Endothelial cell of umbilical vein (primary cell): ENCODE results near the gene L3MBTL3. TPM values are rescaled to one million over a fixed set of nuclear protein-coding genes. Genes with fewer than 3 reads are reported as not detected.

ENCODE experiments used
- BruUV-seq: library from RNA; stranded (reverse); fragments of 400-500 nt; replicated peaks from 2 replicates; lab custom pipeline; 2021; lab: Mats Ljungman, UMichigan
- CTCF ChIA-PET: fragments of 300-600, 350-600 bp; sonication (Branson Sonifier 250); formaldehyde crosslinking; loops from one replicate; lab custom pipeline; 2021; ENCODE audit warnings: antibody characterized with exemption, inconsistent platforms; lab: Charles Lee
- POLR2A ChIA-PET: fragments of 300-600, 350-600 bp; sonication (Branson Sonifier 250); formaldehyde crosslinking; loops from one replicate; lab custom pipeline; 2021; ENCODE audit warnings: antibody characterized with exemption, inconsistent platforms; lab: Charles Lee
- DNase-seq: peaks from one replicate; pipeline ENCODE4 v3.0.0-alpha.2; 2011; ENCODE audit warnings: low read depth, low spot score
- FAIRE-seq: peaks from 2 replicates; lab custom pipeline; 2011; peaks lifted over from hg19 to GRCh38; lab: Jason Lieb, UNC
- H2AFZ ChIP-seq: 2 replicates; pipeline ENCODE4 v1.6.0; 2012; ENCODE audit warnings: low read depth, low read length, control low read depth, inconsistent platforms
- H3K27ac ChIP-seq: 2 replicates; pipeline ENCODE4 v1.5.1; 2011; ENCODE audit warnings: low read depth, mild to moderate bottlenecking, control low read depth, low read length, moderate library complexity; ENCODE audit not compliant: insufficient read depth
- H3K27me3 ChIP-seq, 2 experiments: 2 replicates each; pipeline versions ENCODE4 v1.6.0 to v1.6.1; 2011; ENCODE audit warnings: low read length in 2 of 2, mixed read lengths in 1 of 2; ENCODE audit not compliant: control insufficient read depth in 2 of 2, insufficient read depth in 2 of 2
- H3K36me3 ChIP-seq, 2 experiments: 2 replicates in 1 of 2; 3 replicates in 1 of 2; pipeline ENCODE4 v1.5.1; 2011; ENCODE audit warnings: low read length in 2 of 2, mild to moderate bottlenecking in 1 of 2, moderate library complexity in 1 of 2; ENCODE audit not compliant: control insufficient read depth in 2 of 2, insufficient read depth in 2 of 2; ENCODE audit errors: extremely low read depth in 1 of 2
- H3K4me1 ChIP-seq: 3 replicates; pipeline ENCODE4 v1.5.1; 2011; ENCODE audit warnings: mild to moderate bottlenecking, low read length; ENCODE audit not compliant: control insufficient read depth, insufficient read depth; ENCODE audit errors: extremely low read depth
- H3K4me2 ChIP-seq: 2 replicates; pipeline ENCODE4 v1.6.1; 2011; ENCODE audit warnings: low read length, control low read depth, mixed read lengths; ENCODE audit not compliant: insufficient read depth
- H3K4me3 ChIP-seq, 3 experiments: fragments of 200-600 bp in 1 of 3; sonication (generic), shearing (Covaris generic) in 1 of 3; replicated peaks in 1 of 3; 2 replicates each; pipeline ENCODE4 v1.5.1; 2011 to 2016; ENCODE audit warnings: control low read depth in 3 of 3, low read length in 3 of 3, mild to moderate bottlenecking in 2 of 3, inconsistent platforms in 1 of 3, low read depth in 1 of 3, moderate library complexity in 1 of 3; ENCODE audit not compliant: insufficient read depth in 1 of 3
- H3K79me2 ChIP-seq: 2 replicates; pipeline ENCODE4 v1.6.0; 2012; ENCODE audit warnings: low read length, inconsistent platforms; ENCODE audit not compliant: control insufficient read depth, insufficient read depth
- H3K9ac ChIP-seq: replicated peaks from 2 replicates; pipeline ENCODE3; 2011; ENCODE audit warnings: low read length, control low read depth; ENCODE audit not compliant: insufficient read depth; ENCODE audit errors: extremely low read depth
- H3K9me1 ChIP-seq: replicated peaks from 3 replicates; pipeline ENCODE4 v1.6.0; 2011; ENCODE audit warnings: mild to moderate bottlenecking, low read length; ENCODE audit not compliant: control insufficient read depth, insufficient read depth; ENCODE audit errors: extremely low read depth
- H3K9me3 ChIP-seq: replicated peaks from 2 replicates; pipeline ENCODE4 v1.5.1; 2012; ENCODE audit warnings: low read length, inconsistent platforms; ENCODE audit not compliant: control insufficient read depth, insufficient read depth
- H4K20me1 ChIP-seq: replicated peaks from 2 replicates; pipeline ENCODE3; 2011; ENCODE audit warnings: mild to moderate bottlenecking, low read length; ENCODE audit not compliant: control insufficient read depth, insufficient read depth; ENCODE audit errors: extremely low read depth
- EZH2 ChIP-seq: IDR thresholded peaks from 2 replicates; pipeline ENCODE4 v1.6.1; 2012; ENCODE audit warnings: borderline replicate concordance, low read depth, mild to moderate bottlenecking, moderate library complexity, low read length, inconsistent platforms; ENCODE audit not compliant: severe bottlenecking
- FOS ChIP-seq: IDR thresholded peaks from 2 replicates; pipeline ENCODE4 v1.6.1; 2011; ENCODE audit warnings: mild to moderate bottlenecking, low read length, moderate library complexity, borderline replicate concordance; ENCODE audit not compliant: insufficient read depth
- GATA2 ChIP-seq: IDR thresholded peaks from 2 replicates; pipeline ENCODE4 v1.7.0; 2011; ENCODE audit warnings: low read depth, mild to moderate bottlenecking, moderate library complexity, mixed read lengths, low read length; ENCODE audit not compliant: insufficient read length, insufficient read depth
- JUN ChIP-seq: IDR thresholded peaks from 2 replicates; pipeline ENCODE4 v1.6.1; 2011; ENCODE audit warnings: borderline replicate concordance, low read depth; ENCODE audit not compliant: insufficient read length, insufficient read depth
- MAX ChIP-seq: IDR thresholded peaks from 2 replicates; pipeline ENCODE4 v1.6.1; 2011; ENCODE audit not compliant: insufficient read depth, insufficient read length
- MYC ChIP-seq: IDR thresholded peaks from one replicate; pipeline ENCODE4 v1.6.1; 2011; ENCODE audit warnings: mild to moderate bottlenecking, low read depth, low read length
- POLR2A ChIP-seq: IDR thresholded peaks from 2 replicates; pipeline ENCODE4 v1.6.1; 2012; ENCODE audit warnings: low read depth, mild to moderate bottlenecking, control low read depth, low read length
- POLR2AphosphoS5 ChIP-seq: IDR thresholded peaks from 2 replicates; pipeline ENCODE4 v1.6.1; 2012; ENCODE audit warnings: low read depth, mild to moderate bottlenecking, control low read depth, low read length, moderate library complexity; ENCODE audit not compliant: insufficient read depth
- dilution Hi-C: fragments of 300-500 bp; cut with MboI; formaldehyde crosslinking; loops from one replicate; pipeline ENCODE4 v1.15.0; 2019; ENCODE audit warnings: low sequenced_read_pairs; ENCODE audit not compliant: extremely low pct_ligation_motif_present
- intact Hi-C: fragments of 100-400 bp; cut with micrococcal nuclease; formaldehyde crosslinking; loops from one replicate; pipeline ENCODE4 v1.10.0; 2022
- polyA plus RNA-seq, 4 experiments: library from polyadenylated mRNA; depleted of rRNA in 3 of 4; stranded (reverse) in 3 of 4; unstranded in 1 of 4; fragments of >200 nt; gene quantifications; 2 replicates each; pipeline versions ENCODE4 v1.2.1 to v1.2.3, GENCODE V29; 2011 to 2012; ENCODE audit warnings: missing spikeins in 1 of 4
- total RNA-seq: library from RNA; stranded (reverse); gene quantifications from 2 replicates; pipeline ENCODE4 v1.2.3, GENCODE V29; 2021
- TF ChIP-seq, protein P1 (sequence below), 2 donors: IDR thresholded peaks; 1 replicate in 1 of 2; 2 replicates in 1 of 2; pipeline ENCODE4 v1.5.1; 2011; ENCODE audit warnings: low read length in 2 of 2, mild to moderate bottlenecking in 2 of 2, moderate library complexity in 2 of 2, control low read depth in 1 of 2, inconsistent platforms in 1 of 2, low read depth in 1 of 2; ENCODE audit not compliant: insufficient read depth in 1 of 2; ENCODE audit errors: extremely low read depth in 1 of 2

L3MBTL3 gene
- total and polyA plus RNA-seq, 2 donors (not counting 3 experiments of a cell fraction or from before 2014, with no cell fraction given): 26.5 to 86.1 TPM

DNA sequence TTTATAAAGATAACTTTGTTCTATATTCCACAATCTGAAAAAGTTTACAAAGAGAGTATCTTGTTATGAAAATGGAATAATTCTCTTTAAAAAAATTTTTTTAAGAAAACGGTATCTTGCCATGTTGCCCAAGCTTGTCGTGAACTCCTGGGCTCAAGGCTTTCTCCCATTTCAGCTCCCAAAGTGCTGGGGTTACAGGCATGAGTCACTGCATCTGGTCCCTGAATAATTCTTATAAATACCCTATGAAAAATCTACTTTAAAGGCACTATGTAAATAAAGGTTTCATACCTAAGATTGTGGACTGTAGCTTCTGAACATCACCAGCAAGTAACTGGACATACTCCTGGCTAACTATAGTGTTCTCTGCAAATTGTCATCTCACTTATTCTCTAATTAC, 144.0 kb downstream of the L3MBTL3 start:
- Histone ChIP-seq H3K9ac (no peak overlapping the region), H3K36me3 (no peaks in the 10 kb centered on the region), H3K9me1 (no peaks in the 10 kb centered on the region), H3K27ac (no peak overlapping the region), H3K4me3 (no peak overlapping the region), H3K4me1 (no peaks in the 10 kb centered on the region), H3K9me3 (no peaks in the 10 kb centered on the region), H3K4me2 (no peak overlapping the region), H2AFZ (no peak overlapping the region), H3K79me2 (no peaks in the 10 kb centered on the region), H3K27me3 (peaks cover 4 to 14% of the 10 kb centered on the region in 2 experiments), H4K20me1 (peaks cover 2% of the 10 kb centered on the region)
- CTCF ChIA-PET: interaction anchor here (1.0 kb wide), 1 partner anchor 11 kb away, joined by 3 read pairs; no protein-coding TSS in a partner anchor
- DNase-seq: no peak
- intact Hi-C loops: no loop called here
- POLR2A ChIA-PET: no interaction called here
- no peak for FAIRE-seq
- no TSS peak for BruUV-seq
- TF ChIP-seq POLR2AphosphoS5 (no peak), MYC (no peak), EZH2 (no peak), GATA2 (no peak), POLR2A (no peak), JUN (no peak)
- dilution Hi-C loops: no loop called here

- CTCF ChIA-PET: no interaction called here
- peaks cover 2% of the 10 kb centered on the region for H4K20me1 ChIP-seq
These were observed 144.9 kb downstream of the L3MBTL3 start for GRCh38 chr6:130163266-130163665.

More at GRCh38 chr6:130163266-130163665, 144.9 kb downstream of the L3MBTL3 start:
- H3K4me2 ChIP-seq: no peak overlapping the region
- FAIRE-seq: no peak
- no peak for DNase-seq
- dilution Hi-C loops (no loop called here), intact Hi-C loops (no loop called here)
- no peak overlapping the region for H3K4me3 ChIP-seq
- no peaks in the 10 kb centered on the region for H3K79me2 ChIP-seq
- H3K27ac ChIP-seq: no peak overlapping the region
- peaks cover 4 to 16% of the 10 kb centered on the region in 2 experiments for H3K27me3 ChIP-seq
- H3K9me3 ChIP-seq: no peaks in the 10 kb centered on the region
- H3K9me1 ChIP-seq: no peaks in the 10 kb centered on the region
- H3K9ac ChIP-seq: no peak overlapping the region
- no peaks in the 10 kb centered on the region for H3K4me1 ChIP-seq
- no TSS peak for BruUV-seq
- POLR2A ChIA-PET: no interaction called here
- no peak overlapping the region for H2AFZ ChIP-seq
- TF ChIP-seq, protein P1, sequence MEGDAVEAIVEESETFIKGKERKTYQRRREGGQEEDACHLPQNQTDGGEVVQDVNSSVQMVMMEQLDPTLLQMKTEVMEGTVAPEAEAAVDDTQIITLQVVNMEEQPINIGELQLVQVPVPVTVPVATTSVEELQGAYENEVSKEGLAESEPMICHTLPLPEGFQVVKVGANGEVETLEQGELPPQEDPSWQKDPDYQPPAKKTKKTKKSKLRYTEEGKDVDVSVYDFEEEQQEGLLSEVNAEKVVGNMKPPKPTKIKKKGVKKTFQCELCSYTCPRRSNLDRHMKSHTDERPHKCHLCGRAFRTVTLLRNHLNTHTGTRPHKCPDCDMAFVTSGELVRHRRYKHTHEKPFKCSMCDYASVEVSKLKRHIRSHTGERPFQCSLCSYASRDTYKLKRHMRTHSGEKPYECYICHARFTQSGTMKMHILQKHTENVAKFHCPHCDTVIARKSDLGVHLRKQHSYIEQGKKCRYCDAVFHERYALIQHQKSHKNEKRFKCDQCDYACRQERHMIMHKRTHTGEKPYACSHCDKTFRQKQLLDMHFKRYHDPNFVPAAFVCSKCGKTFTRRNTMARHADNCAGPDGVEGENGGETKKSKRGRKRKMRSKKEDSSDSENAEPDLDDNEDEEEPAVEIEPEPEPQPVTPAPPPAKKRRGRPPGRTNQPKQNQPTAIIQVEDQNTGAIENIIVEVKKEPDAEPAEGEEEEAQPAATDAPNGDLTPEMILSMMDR (IDR thresholded peaks at IDR 0.05; ENCODE audit: extremely low read depth in 1 of 2, insufficient read depth in 1 of 2, low read depth in 1 of 2, low read length in 2 of 2): no peak
- TF ChIP-seq POLR2A (no peak), MAX (no peak), MYC (no peak), POLR2AphosphoS5 (no peak), JUN (no peak), FOS (no peak), GATA2 (no peak), EZH2 (no peak)
- no peaks in the 10 kb centered on the region for H3K36me3 ChIP-seq
